Ammon's horn (tissue), 1 donor: ENCODE data around the gene LDOC1.
"Not testable (repeated sequence)": the region's sequence is repeated elsewhere in the genome, so short reads cannot be mapped to it uniquely, and the experiment has no call there.

Source experiments
- DNase-seq: peaks from one replicate; pipeline ENCODE4 v3.0.0-alpha.2; 2016; ENCODE audit warnings: low spot score

The LDOC1 gene

GRCh38 chrX:141176586-141177451, at the start of gene LDOC1:
Gene LDOC1 (minus strand): TSS chrX:141177129. CDS start chrX:141177021, 108 bp downstream.
- peak; percentile 90 for DNase-seq

- DNase-seq, result no peak
These were observed 44.7 kb upstream of the LDOC1 start for GRCh38 chrX:141221611-141222010.

GRCh38 chrX:141220342-141221008, 43.5 kb upstream of the LDOC1 start:
- no peak for DNase-seq

- no peak for DNase-seq
These were observed 37.3 kb upstream of the LDOC1 start for GRCh38 chrX:141214196-141214595.

GRCh38 chrX:141201962-141202361, 25.0 kb upstream of the LDOC1 start:
- no peak for DNase-seq

GRCh38 chrX:141188573-141188972, 11.6 kb upstream of the LDOC1 start:
- DNase-seq, result not testable (repeated sequence)

DNA sequence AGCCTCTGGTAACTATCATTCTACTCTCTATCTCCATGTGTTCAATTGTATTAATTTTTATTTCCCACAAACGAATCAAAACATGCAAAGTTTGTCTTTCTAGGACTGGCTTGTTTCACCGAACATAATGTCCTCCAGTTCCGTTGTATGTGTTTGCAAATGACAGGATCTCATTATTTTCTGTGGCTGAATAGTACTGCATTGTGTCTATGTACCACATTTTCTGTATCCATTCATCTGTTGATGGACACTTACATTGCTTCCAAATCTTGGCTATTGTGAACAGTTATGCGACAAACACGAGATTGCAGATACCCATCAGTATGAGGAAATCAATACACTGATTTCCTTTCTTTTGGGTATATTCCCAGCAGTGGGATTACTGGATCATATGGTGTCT, 8.4 kb upstream of the LDOC1 start:
- peak; percentile 39 for DNase-seq

GRCh38 chrX:141183000-141183399, 6.1 kb upstream of the LDOC1 start:
- DNase-seq, result no peak

- no peak for DNase-seq
These were observed 3.9 kb upstream of the LDOC1 start for GRCh38 chrX:141180851-141181250.

DNA sequence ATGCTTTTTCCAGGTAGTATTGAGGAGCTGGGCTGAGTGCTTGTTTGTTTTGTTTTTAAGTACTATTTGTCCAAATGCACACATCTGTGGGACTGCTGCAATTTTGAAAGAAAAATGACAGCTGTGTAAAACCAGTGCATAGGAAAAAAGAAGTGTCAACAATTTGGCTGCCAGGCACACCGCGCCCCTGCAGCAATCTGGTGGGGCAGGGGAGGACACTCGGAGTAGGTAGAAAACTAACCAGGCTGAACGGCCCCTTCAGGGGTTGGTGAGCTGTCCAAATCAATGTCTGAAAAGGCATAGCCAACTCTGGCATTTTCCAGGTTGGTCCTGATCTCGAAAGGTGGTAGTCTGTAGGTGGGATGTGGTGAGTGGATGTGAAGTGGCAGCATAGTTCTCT, 1.1 kb downstream of the LDOC1 start:
- peak; percentile 1 for DNase-seq

GRCh38 chrX:141164406-141164805, 12.5 kb downstream of the LDOC1 start:
- DNase-seq, result no peak

GRCh38 chrX:141158084-141158483, 18.8 kb downstream of the LDOC1 start:
- no peak for DNase-seq

DNA sequence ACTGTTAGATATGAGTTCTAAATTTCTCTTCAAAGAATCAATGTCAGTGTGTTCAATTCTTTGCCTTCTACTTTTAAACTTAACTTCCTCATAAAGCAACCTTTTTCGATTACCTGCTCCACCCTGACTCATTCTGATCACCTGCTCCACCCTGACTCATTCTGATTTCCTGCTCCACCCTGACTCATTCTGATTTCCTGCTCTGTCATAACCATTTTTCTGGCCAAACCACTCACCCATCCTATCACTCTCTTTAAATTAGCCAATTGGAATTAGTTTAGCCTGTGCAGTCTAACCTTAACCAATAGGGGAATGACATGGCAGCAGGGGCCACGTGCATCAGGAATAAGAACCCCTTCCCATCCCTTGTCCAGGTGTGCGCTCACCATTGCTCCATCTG, 21.7 kb downstream of the LDOC1 start:
- not testable (repeated sequence) for DNase-seq

GRCh38 chrX:141142946-141143345, 34.0 kb downstream of the LDOC1 start:
- no peak for DNase-seq

GRCh38 chrX:141133272-141133671, 43.7 kb downstream of the LDOC1 start:
- no peak for DNase-seq

GRCh38 chrX:141127146-141127545, 49.8 kb downstream of the LDOC1 start:
- DNase-seq, result no peak
